Measurements from ENCODE around the gene RPS27L.
"Not testable (repeated sequence)": the region's sequence is repeated elsewhere in the genome, so short reads cannot be mapped to it uniquely, and the experiment has no call there.

DNA sequence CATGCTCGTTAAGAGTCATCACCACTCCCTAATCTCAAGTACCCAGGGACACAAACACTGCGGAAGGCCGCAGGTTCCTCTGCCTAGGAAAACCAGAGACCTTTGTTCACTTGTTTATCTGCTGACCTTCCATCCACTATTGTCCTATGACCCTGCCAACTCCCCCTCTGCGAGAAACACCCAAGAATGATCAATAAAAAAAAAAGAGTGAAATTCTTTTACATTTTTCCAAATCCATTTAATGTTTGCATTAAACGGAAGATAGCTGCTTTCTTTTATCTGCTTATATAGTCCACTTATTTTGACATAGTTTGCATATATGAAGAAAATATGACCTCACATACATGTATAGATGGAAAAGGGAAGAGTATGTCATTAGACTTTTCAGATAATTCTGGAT lies 57.7 kb downstream of the RPS27L start:
- not testable (repeated sequence) for TF ChIP-seq CTCF (conservative IDR thresholded peaks at IDR 0.05; ENCODE audit: low read length); EZH2phosphoT487 (IDR thresholded peaks at IDR 0.05; ENCODE audit: borderline replicate concordance, low read depth, low read length)
